ENCODE results near the gene MLLT11. TPM values are rescaled to one million over a fixed set of nuclear protein-coding genes. Genes with fewer than 3 reads are reported as not detected.

MLLT11 gene
- total RNA-seq, 2 donors from 2014 or later = 5.3 to 5.6 TPM

DNA sequence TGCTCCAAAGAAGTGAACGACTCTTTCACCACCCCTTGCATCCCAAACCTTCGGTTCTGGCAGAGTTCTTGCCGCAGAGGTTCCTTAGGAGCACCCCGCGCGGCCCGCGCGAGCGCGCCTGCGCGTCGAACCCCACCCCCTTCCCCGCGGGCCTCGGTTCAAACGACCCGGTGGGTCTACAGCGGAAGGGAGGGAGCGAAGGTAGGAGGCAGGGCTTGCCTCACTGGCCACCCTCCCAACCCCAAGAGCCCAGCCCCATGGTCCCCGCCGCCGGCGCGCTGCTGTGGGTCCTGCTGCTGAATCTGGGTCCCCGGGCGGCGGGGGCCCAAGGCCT lies 12.6 kb upstream of the MLLT11 start, which contains the start of gene C1orf56:
C1orf56 (plus strand) TSS at position 161 of the 334 bp plus-strand sequence; CDS start at position 258, 97 bp downstream.
- H3K27ac Mint-ChIP-seq = peak within 1 kb of the TSS; percentile 85

DNA sequence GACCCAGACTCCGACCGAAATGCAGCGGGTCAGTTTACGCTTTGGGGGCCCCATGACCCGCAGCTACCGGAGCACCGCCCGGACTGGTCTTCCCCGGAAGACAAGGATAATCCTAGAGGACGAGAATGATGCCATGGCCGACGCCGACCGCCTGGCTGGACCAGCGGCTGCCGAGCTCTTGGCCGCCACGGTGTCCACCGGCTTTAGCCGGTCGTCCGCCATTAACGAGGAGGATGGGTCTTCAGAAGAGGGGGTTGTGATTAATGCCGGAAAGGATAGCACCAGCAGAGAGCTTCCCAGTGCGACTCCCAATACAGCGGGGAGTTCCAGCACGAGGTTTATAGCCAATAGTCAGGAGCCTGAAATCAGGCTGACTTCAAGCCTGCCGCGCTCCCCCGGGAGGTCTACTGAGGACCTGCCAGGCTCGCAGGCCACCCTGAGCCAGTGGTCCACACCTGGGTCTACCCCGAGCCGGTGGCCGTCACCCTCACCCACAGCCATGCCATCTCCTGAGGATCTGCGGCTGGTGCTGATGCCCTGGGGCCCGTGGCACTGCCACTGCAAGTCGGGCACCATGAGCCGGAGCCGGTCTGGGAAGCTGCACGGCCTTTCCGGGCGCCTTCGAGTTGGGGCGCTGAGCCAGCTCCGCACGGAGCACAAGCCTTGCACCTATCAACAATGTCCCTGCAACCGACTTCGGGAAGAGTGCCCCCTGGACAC lies 12.1 kb upstream of the MLLT11 start:
- ATAC-seq (replicated peaks in 1 of 2) (peak; percentile 81 to 83), DNase-seq (peak; percentile 67 to 70)
- peak overlapping the region; percentile 85 for H3K27ac Mint-ChIP-seq
- H3K27me3 Mint-ChIP-seq (ENCODE audit: low read depth) = no peaks in the 10 kb centered on the region
- H3K4me3 Mint-ChIP-seq = peak overlapping the region; percentile 93 to 98
- H3K9me3 Mint-ChIP-seq = no peaks in the 10 kb centered on the region
- peaks cover 3 to 9% of the 10 kb centered on the region in 2 donors for H3K36me3 Mint-ChIP-seq (ENCODE audit: insufficient read depth in 2 of 2)
- H3K4me1 Mint-ChIP-seq (ENCODE audit: low read depth) = peaks cover 25% of the 10 kb centered on the region

More for the DNA sequence above, 12.6 kb upstream of the MLLT11 start, which contains the start of gene C1orf56:
- ATAC-seq (replicated peaks in 1 of 2) (peak; percentile 70 to 71), DNase-seq (peak; percentile 69 to 71)
- Mint-ChIP-seq H3K4me3 (peak within 1 kb of the TSS; percentile 93 to 98), H3K27me3 (ENCODE audit: low read depth) (no peaks in the 10 kb centered on the region), H3K9me3 (no peaks in the 10 kb centered on the region), H3K4me1 (ENCODE audit: low read depth) (peaks cover 25% of the 10 kb centered on the region), H3K36me3 (ENCODE audit: insufficient read depth in 2 of 2) (peaks cover 3 to 9% of the 10 kb centered on the region in 2 donors)

- ATAC-seq (replicated peaks in 1 of 2) (no peak), DNase-seq (no peak)
- Mint-ChIP-seq H3K27ac (peak overlapping the region; percentile 85), H3K4me3 (peak overlapping the region; percentile 93 to 98), H3K4me1 (ENCODE audit: low read depth) (peaks cover 25% of the 10 kb centered on the region), H3K36me3 (ENCODE audit: insufficient read depth in 2 of 2) (peaks cover 3 to 9% of the 10 kb centered on the region in 2 donors), H3K27me3 (ENCODE audit: low read depth) (no peaks in the 10 kb centered on the region), H3K9me3 (no peaks in the 10 kb centered on the region)
These were observed 11.6 kb upstream of the MLLT11 start for GRCh38 chr1:151048645-151049032.

DNA sequence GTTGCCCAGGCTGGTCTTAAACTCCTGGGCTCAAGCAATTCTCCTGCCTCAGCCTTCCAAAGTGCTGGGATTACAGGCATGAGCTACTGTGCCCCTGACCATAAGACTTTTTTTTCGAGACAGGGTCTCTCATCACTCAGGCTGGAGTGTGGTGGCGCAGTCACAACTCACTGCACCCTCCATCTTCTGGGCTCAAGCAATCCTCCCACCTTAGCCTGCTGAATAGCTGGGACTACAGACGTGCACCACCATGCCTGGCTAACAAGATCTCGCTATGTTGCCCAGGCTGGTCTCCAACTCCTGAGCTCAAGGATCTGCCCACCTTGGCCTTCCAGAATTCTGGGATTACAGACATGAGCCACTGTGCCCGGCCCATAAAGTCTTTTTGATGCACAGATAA lies 10.7 kb upstream of the MLLT11 start:
- ATAC-seq (replicated peaks in 1 of 2) (no peak), DNase-seq (no peak)
- Mint-ChIP-seq H3K27me3 (ENCODE audit: low read depth) (no peaks in the 10 kb centered on the region), H3K4me3 (peak overlapping the region; percentile 19 to 93), H3K27ac (no peak overlapping the region), H3K9me3 (peaks cover 0 to 2% of the 10 kb centered on the region in 2 donors), H3K36me3 (ENCODE audit: insufficient read depth in 2 of 2) (peaks cover 5 to 16% of the 10 kb centered on the region in 2 donors), H3K4me1 (ENCODE audit: low read depth) (peaks cover 25% of the 10 kb centered on the region)

DNA sequence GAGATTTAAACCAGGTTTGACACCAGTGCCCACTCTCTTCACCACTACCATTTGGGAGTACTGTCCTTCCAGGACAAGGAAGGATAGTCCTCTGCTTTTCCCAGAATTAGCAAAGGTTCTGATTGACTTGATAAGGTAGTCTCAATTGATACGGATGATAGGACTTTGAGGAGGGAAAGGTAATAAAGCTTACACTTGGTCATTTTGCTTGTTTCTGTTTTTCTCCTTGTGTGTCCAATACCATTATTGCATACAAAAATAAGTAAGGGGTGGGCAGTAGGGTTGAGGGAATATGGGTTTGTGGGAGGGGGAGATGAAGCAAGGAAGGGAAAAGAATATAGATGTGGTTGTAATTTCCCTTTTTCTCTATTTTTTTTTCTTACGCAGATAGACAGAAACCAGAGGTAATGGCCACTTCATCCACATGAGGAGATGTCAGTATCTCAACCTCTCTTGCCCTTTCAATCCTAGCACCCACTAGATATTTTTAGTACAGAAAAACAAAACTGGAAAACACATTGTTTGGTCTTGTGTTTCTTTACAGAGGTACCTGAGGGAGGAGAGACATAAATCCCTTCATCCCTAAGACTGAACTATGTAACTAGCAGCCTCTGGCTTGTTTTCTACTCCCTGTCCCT lies 10.0 kb upstream of the MLLT11 start:
- H3K9me3 Mint-ChIP-seq = peaks cover 0 to 2% of the 10 kb centered on the region in 2 donors
- H3K27me3 Mint-ChIP-seq (ENCODE audit: low read depth) = no peaks in the 10 kb centered on the region
- DNase-seq (no peak), ATAC-seq (replicated peaks in 1 of 2) (no peak)
- peak overlapping the region; percentile 14 for H3K27ac Mint-ChIP-seq
- peaks cover 31% of the 10 kb centered on the region for H3K4me1 Mint-ChIP-seq (ENCODE audit: low read depth)
- H3K36me3 Mint-ChIP-seq (ENCODE audit: insufficient read depth in 2 of 2) = peaks cover 9 to 21% of the 10 kb centered on the region in 2 donors
- H3K4me3 Mint-ChIP-seq = peak overlapping the region in 1 of 2 donors; percentile 46

- ATAC-seq (replicated peaks in 1 of 2) = no peak
- H3K36me3 Mint-ChIP-seq (ENCODE audit: insufficient read depth in 2 of 2) = peaks cover 9 to 29% of the 10 kb centered on the region in 2 donors
- no peak overlapping the region for H3K4me3 Mint-ChIP-seq
- no peaks in the 10 kb centered on the region for H3K27me3 Mint-ChIP-seq (ENCODE audit: low read depth)
- peaks cover 0 to 2% of the 10 kb centered on the region in 2 donors for H3K9me3 Mint-ChIP-seq
- peak overlapping the region; percentile 68 for H3K27ac Mint-ChIP-seq
- no peak for DNase-seq
- H3K4me1 Mint-ChIP-seq (ENCODE audit: low read depth) = peaks cover 42% of the 10 kb centered on the region
These were observed 8.7 kb upstream of the MLLT11 start for GRCh38 chr1:151051356-151052009.

GRCh38 chr1:151054971-151055547 lies 5.1 kb upstream of the MLLT11 start:
- H3K4me3 Mint-ChIP-seq = peak overlapping the region; percentile 87 to 99
- H3K4me1 Mint-ChIP-seq (ENCODE audit: low read depth) = peaks cover 41% of the 10 kb centered on the region
- peaks cover 0 to 2% of the 10 kb centered on the region in 2 donors for H3K9me3 Mint-ChIP-seq
- ATAC-seq (replicated peaks in 1 of 2) = no peak
- peak overlapping the region; percentile 90 for H3K27ac Mint-ChIP-seq
- H3K36me3 Mint-ChIP-seq (ENCODE audit: insufficient read depth in 2 of 2) = peaks cover 22 to 53% of the 10 kb centered on the region in 2 donors
- no peaks in the 10 kb centered on the region for H3K27me3 Mint-ChIP-seq (ENCODE audit: low read depth)
- DNase-seq = no peak

DNA sequence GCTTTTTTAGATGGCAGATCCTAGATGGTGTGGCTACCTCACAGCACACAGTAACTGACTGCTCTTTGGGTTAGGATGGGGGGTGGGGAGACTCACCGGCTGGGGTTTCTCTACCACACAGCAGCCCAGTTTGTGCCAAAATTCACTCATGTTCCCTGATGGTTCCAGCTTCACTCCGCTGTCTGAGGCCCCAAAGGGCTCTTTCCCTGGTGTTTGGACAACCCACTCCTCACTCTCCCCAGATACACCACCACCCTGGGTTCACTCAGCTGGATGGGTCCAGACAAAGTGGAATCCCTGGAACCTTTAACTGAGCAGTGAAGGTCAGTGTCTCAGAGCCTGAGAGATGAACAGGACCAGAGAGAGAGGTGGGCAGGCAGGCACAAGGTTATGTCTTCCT lies 4.6 kb upstream of the MLLT11 start:
- Mint-ChIP-seq H3K4me3 (peak overlapping the region; percentile 87 to 99), H3K4me1 (ENCODE audit: low read depth) (peaks cover 46% of the 10 kb centered on the region)

GRCh38 chr1:151056149-151056548 lies 4.0 kb upstream of the MLLT11 start:
- Mint-ChIP-seq H3K36me3 (ENCODE audit: insufficient read depth in 2 of 2) (peaks cover 22 to 53% of the 10 kb centered on the region in 2 donors), H3K4me1 (ENCODE audit: low read depth) (peaks cover 52% of the 10 kb centered on the region), H3K9me3 (peaks cover 0 to 2% of the 10 kb centered on the region in 2 donors), H3K27ac (peak overlapping the region; percentile 90), H3K27me3 (ENCODE audit: low read depth) (no peaks in the 10 kb centered on the region), H3K4me3 (peak overlapping the region; percentile 87 to 99)
- ATAC-seq (replicated peaks in 1 of 2) (no peak), DNase-seq (no peak)

More for the DNA sequence above, 4.6 kb upstream of the MLLT11 start:
- DNase-seq (no peak), ATAC-seq (replicated peaks in 1 of 2) (no peak)
- Mint-ChIP-seq H3K36me3 (ENCODE audit: insufficient read depth in 2 of 2) (peaks cover 22 to 53% of the 10 kb centered on the region in 2 donors), H3K27ac (peak overlapping the region; percentile 90), H3K9me3 (peaks cover 0 to 2% of the 10 kb centered on the region in 2 donors), H3K27me3 (ENCODE audit: low read depth) (no peaks in the 10 kb centered on the region)

- ATAC-seq (replicated peaks in 1 of 2) (peak in 1 of 2 donors; percentile 0), DNase-seq (peak in 1 of 2 donors; percentile 28)
- Mint-ChIP-seq H3K4me3 (peak overlapping the region; percentile 87 to 99), H3K27me3 (ENCODE audit: low read depth) (no peaks in the 10 kb centered on the region), H3K4me1 (ENCODE audit: low read depth) (peaks cover 72% of the 10 kb centered on the region), H3K9me3 (peaks cover 0 to 2% of the 10 kb centered on the region in 2 donors), H3K27ac (peak overlapping the region; percentile 90), H3K36me3 (ENCODE audit: insufficient read depth in 2 of 2) (peaks cover 19 to 44% of the 10 kb centered on the region in 2 donors)
These were observed 1.5 kb upstream of the MLLT11 start for GRCh38 chr1:151058692-151059091.

- H3K9me3 Mint-ChIP-seq = no peaks in the 10 kb centered on the region
- peak; percentile 90 to 92 for DNase-seq
- H3K4me3 Mint-ChIP-seq = peak within 1 kb of the TSS; percentile 87 to 99
- H3K27ac Mint-ChIP-seq = peak within 1 kb of the TSS; percentile 95
- H3K36me3 Mint-ChIP-seq (ENCODE audit: insufficient read depth in 2 of 2) = peaks cover 16 to 38% of the 10 kb centered on the region in 2 donors
- peaks cover 72% of the 10 kb centered on the region for H3K4me1 Mint-ChIP-seq (ENCODE audit: low read depth)
- no peaks in the 10 kb centered on the region for H3K27me3 Mint-ChIP-seq (ENCODE audit: low read depth)
- ATAC-seq (replicated peaks in 1 of 2) = peak; percentile 82 to 86
These were observed 839 bp upstream of the MLLT11 start, which contains the start of gene CDC42SE1 for GRCh38 chr1:151059109-151060006. Gene CDC42SE1 (minus strand): TSS chr1:151059622. CDS start chr1:151055730, 3,892 bp downstream.
